Stomach (tissue), 4 donors: ENCODE results near the gene NTN3.

Source experiments
- CTCF ChIP-seq, 7 experiments: fragments of 450-650 bp in 4 of 7; fragments of 200-600 bp in 3 of 7; sonication (generic) in 3 of 7; IDR thresholded peaks; one replicate each; pipeline ENCODE4 v1.5.1; 2016 to 2019; ENCODE audit warnings: antibody characterized with exemption in 7 of 7, control low read depth in 2 of 7, mild to moderate bottlenecking in 1 of 7
- EP300 ChIP-seq: sonication (generic); formaldehyde crosslinking; IDR thresholded peaks from one replicate; pipeline ENCODE4 v1.6.1; 2017; ENCODE audit warnings: antibody characterized with exemption
- POLR2A ChIP-seq, 4 donors: fragments of 450-650 bp; IDR thresholded peaks; one replicate each; pipeline ENCODE4 v1.6.1; 2016; ENCODE audit warnings: antibody characterized with exemption in 4 of 4, control low read depth in 2 of 4, mild to moderate bottlenecking in 1 of 4, moderate library complexity in 1 of 4
- POLR2AphosphoS5 ChIP-seq, 3 donors: sonication (generic); formaldehyde crosslinking; IDR thresholded peaks; one replicate each; pipeline ENCODE4 v1.6.1; 2016; ENCODE audit warnings: antibody characterized with exemption in 3 of 3

GRCh38 chr16:2486645-2487516 is 15.8 kb downstream of the NTN3 start:
- TF ChIP-seq CTCF (IDR thresholded peaks at IDR 0.05) (peak in 3 of 7 experiments; percentile 24 to 54 (median 27)), POLR2AphosphoS5 (IDR thresholded peaks at IDR 0.05) (peak in 1 of 3 donors; percentile 37), POLR2A (IDR thresholded peaks at IDR 0.05) (no peak), EP300 (no peak)
